HCT116 (cell line): ENCODE data around the gene SWT1. TPM values are rescaled to one million over a fixed set of nuclear protein-coding genes. Genes with fewer than 3 reads are reported as not detected.

Source experiments
- ATAC-seq: fragments of 200-7000 bp; cut with Tn5 transposase; 2 replicates; pipeline ENCODE4 v1.9.1; 2020; ENCODE audit warnings: mild to moderate bottlenecking, moderate library complexity
- BruUV-seq: library from RNA; stranded (reverse); fragments of 400-500 nt; replicated peaks from 2 replicates; lab custom pipeline; 2021; lab: Mats Ljungman, UMichigan
- CTCF ChIA-PET: fragments of 300-600 bp; sonication (Branson Sonifier 250); formaldehyde crosslinking; loops from one replicate; lab custom pipeline; 2021; ENCODE audit warnings: antibody characterized with exemption; lab: Charles Lee
- POLR2A ChIA-PET: fragments of 300-600, 350-600 bp; sonication (Branson Sonifier 250); formaldehyde crosslinking; loops from one replicate; lab custom pipeline; 2021; ENCODE audit warnings: antibody characterized with exemption; lab: Charles Lee
- RAD21 ChIA-PET, 2 experiments: fragments of 300-600 bp; sonication (Branson Sonifier 250); formaldehyde crosslinking; loops; one replicate each; lab custom pipeline; 2023; ENCODE audit warnings: low total read pairs in 2 of 2; ENCODE audit not compliant: uncharacterized antibody in 2 of 2, unreplicated experiment in 2 of 2, low non-redundant PET in 1 of 2; lab: Charles Lee
- DNase-seq: peaks from one replicate; pipeline ENCODE4 v3.0.0-alpha.2; 2010; ENCODE audit warnings: low read depth, low spot score
- H2AFZ ChIP-seq: fragments of 200-600 bp; shearing (Covaris generic), sonication (generic); 2 replicates; pipeline ENCODE4 v1.6.1; 2017; ENCODE audit warnings: low read depth, mixed run types, mixed read lengths, antibody characterized with exemption, low read length; ENCODE audit not compliant: poor library complexity, severe bottlenecking
- H3K27ac ChIP-seq: 2 replicates; pipeline ENCODE4 v1.5.1; 2012; ENCODE audit warnings: low read depth, low read length
- H3K27me3 ChIP-seq: fragments of 200-600 bp; sonication (generic); 2 replicates; pipeline ENCODE4 v1.6.1; 2016; ENCODE audit warnings: mixed run types, low read length, mixed read lengths; ENCODE audit not compliant: insufficient read depth
- H3K36me3 ChIP-seq, 2 experiments: fragments of 200-500 bp in 1 of 2; fragments of 200-600 bp in 1 of 2; sonication (Bioruptor generic) in 1 of 2; sonication (generic) in 1 of 2; 2 replicates each; pipeline versions ENCODE4 v1.5.1 to v1.6.1; 2014 to 2016; ENCODE audit warnings: low read length in 2 of 2, inconsistent platforms in 1 of 2, mixed read lengths in 1 of 2, mixed run types in 1 of 2; ENCODE audit not compliant: insufficient read depth in 2 of 2, control insufficient read depth in 1 of 2
- H3K4me1 ChIP-seq, 2 experiments: fragments of 200-600 bp in 1 of 2; sonication (generic) in 1 of 2; 2 replicates each; pipeline versions ENCODE4 v1.5.1 to v1.6.1; 2012 to 2017; ENCODE audit warnings: low read length in 2 of 2, inconsistent platforms in 1 of 2, mild to moderate bottlenecking in 1 of 2, mixed read lengths in 1 of 2, mixed run types in 1 of 2, moderate library complexity in 1 of 2; ENCODE audit not compliant: insufficient read depth in 2 of 2, control insufficient read depth in 1 of 2
- H3K4me2 ChIP-seq: fragments of 200-600 bp; sonication (generic); 2 replicates; pipeline ENCODE4 v1.6.1; 2017; ENCODE audit warnings: mixed run types, low read length, mixed read lengths
- H3K4me3 ChIP-seq, 2 experiments: fragments of 200-600 bp in 1 of 2; sonication (generic) in 1 of 2; replicated peaks in 1 of 2; 2 replicates each; pipeline ENCODE4 v1.5.1; 2011 to 2016; ENCODE audit warnings: low read length in 2 of 2, control low read depth in 1 of 2, low read depth in 1 of 2, mild to moderate bottlenecking in 1 of 2, mixed read lengths in 1 of 2, mixed run types in 1 of 2
- H3K79me2 ChIP-seq: fragments of 200-600 bp; sonication (generic); 2 replicates; pipeline ENCODE4 v1.6.1; 2017; ENCODE audit warnings: mild to moderate bottlenecking, mixed run types, low read length, moderate library complexity, mixed read lengths; ENCODE audit not compliant: insufficient read depth
- H3K9ac ChIP-seq: fragments of 200-600 bp; sonication (generic); 2 replicates; pipeline ENCODE4 v1.6.1; 2016; ENCODE audit warnings: low read length, mixed read lengths
- H3K9me2 ChIP-seq: fragments of 200-600 bp; sonication (generic), shearing (Covaris generic); 2 replicates; pipeline ENCODE4 v1.6.1; 2017; ENCODE audit warnings: mixed run types, mild to moderate bottlenecking, moderate library complexity; ENCODE audit not compliant: insufficient read depth
- H3K9me3 ChIP-seq, 2 experiments: fragments of 200-500 bp in 1 of 2; fragments of 200-600 bp in 1 of 2; sonication (Bioruptor generic) in 1 of 2; sonication (generic) in 1 of 2; 2 replicates each; pipeline ENCODE4 v1.6.1; 2014 to 2017; ENCODE audit warnings: low read length in 2 of 2, mixed read lengths in 2 of 2, inconsistent platforms in 1 of 2, low read depth in 1 of 2, mild to moderate bottlenecking in 1 of 2, mixed run types in 1 of 2, moderate library complexity in 1 of 2; ENCODE audit not compliant: control insufficient read depth in 1 of 2, insufficient read depth in 1 of 2
- H4K20me1 ChIP-seq: fragments of 200-600 bp; sonication (generic), shearing (Covaris generic); 2 replicates; pipeline ENCODE4 v1.6.1; 2017; ENCODE audit warnings: mixed run types, mild to moderate bottlenecking, moderate library complexity; ENCODE audit not compliant: insufficient read depth
- CBX3 ChIP-seq: IDR thresholded peaks from 2 replicates; pipeline ENCODE4 v1.6.1; 2012; ENCODE audit warnings: low read depth
- CEBPB ChIP-seq: IDR thresholded peaks from 2 replicates; pipeline ENCODE4 v1.6.1; 2012; ENCODE audit warnings: low read depth
- ELF1 ChIP-seq: IDR thresholded peaks from 2 replicates; pipeline ENCODE4 v1.6.1; 2012; ENCODE audit warnings: low read depth, borderline replicate concordance
- EZH2phosphoT487 ChIP-seq: fragments of 200-600 bp; IDR thresholded peaks from 2 replicates; pipeline ENCODE4 v1.6.1; 2018; ENCODE audit warnings: antibody characterized with exemption, borderline replicate concordance
- FOSL1 ChIP-seq: IDR thresholded peaks from 2 replicates; pipeline ENCODE4 v1.6.1; 2012; ENCODE audit warnings: low read depth
- JUND ChIP-seq: IDR thresholded peaks from 2 replicates; pipeline ENCODE4 v1.6.1; 2012
- POLR2AphosphoS5 ChIP-seq: IDR thresholded peaks from 2 replicates; pipeline ENCODE4 v1.6.1; 2011; ENCODE audit warnings: mild to moderate bottlenecking, low read depth, low read length, moderate library complexity
- REST ChIP-seq: IDR thresholded peaks from 2 replicates; pipeline ENCODE4 v1.6.1; 2012; ENCODE audit warnings: low read depth
- SP1 ChIP-seq: IDR thresholded peaks from 2 replicates; pipeline ENCODE4 v1.6.1; 2012; ENCODE audit warnings: low read depth
- YY1 ChIP-seq: IDR thresholded peaks from 2 replicates; pipeline ENCODE4 v1.6.1; 2011; ENCODE audit warnings: low read length, low read depth, moderate library complexity, mild to moderate bottlenecking; ENCODE audit not compliant: insufficient replicate concordance; ENCODE audit errors: extremely low read depth
- ZBTB33 ChIP-seq: IDR thresholded peaks from 2 replicates; pipeline ENCODE4 v1.6.1; 2011; ENCODE audit warnings: mild to moderate bottlenecking, low read length, moderate library complexity; ENCODE audit not compliant: insufficient replicate concordance; ENCODE audit errors: extremely low read depth
- ZFX ChIP-seq: fragments of 450-650 bp; IDR thresholded peaks from 2 replicates; pipeline ENCODE4 v1.6.1; 2017
- ZNF274 ChIP-seq: fragments of 200-500 bp; sonication (Bioruptor generic); IDR thresholded peaks from 2 replicates; pipeline ENCODE4 v1.6.1; 2014; ENCODE audit warnings: mild to moderate bottlenecking, low read depth, low read length, inconsistent platforms
- intact Hi-C: fragments of 100-400 bp; cut with micrococcal nuclease; formaldehyde crosslinking; loops from 2 replicates; pipeline ENCODE4 v1.10.0; 2022
- total RNA-seq: library from RNA; stranded (reverse); gene quantifications from one replicate; pipeline ENCODE4 v1.2.1, GENCODE V29; 2021; ENCODE audit not compliant: unreplicated experiment

Gene SWT1
- total RNA-seq, 1 experiment from 2014 or later: 3.3 TPM

GRCh38 chr1:185244015-185244747, 87.2 kb downstream of the SWT1 start:
- RAD21 ChIA-PET: no interaction called here

DNA sequence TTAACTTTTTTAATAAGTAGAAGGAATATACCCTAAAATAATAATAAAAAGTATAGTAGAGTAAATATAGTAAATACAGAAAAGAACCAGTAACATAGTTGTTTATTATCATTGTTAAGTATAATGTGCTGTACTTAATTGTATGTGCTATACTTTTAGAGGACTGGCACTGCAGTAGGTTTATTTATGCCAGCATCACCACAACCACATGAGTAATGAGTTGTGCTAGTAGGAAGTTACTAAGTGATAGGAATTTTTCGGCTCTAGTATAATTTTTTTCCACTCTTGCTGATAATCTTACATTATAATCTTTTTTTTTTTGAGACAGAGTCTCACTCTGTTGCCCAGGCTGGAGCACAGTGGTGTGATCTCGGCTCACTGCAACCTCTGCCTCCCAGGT, 88.5 kb downstream of the SWT1 start:
- intact Hi-C loops: no loop called here
- Histone ChIP-seq H3K9ac (no peak overlapping the region), H3K4me3 (no peak overlapping the region), H3K79me2 (no peaks in the 10 kb centered on the region), H2AFZ (no peak overlapping the region), H3K4me1 (0 out of 4 replicates have a peak, but pooled peaks cover 0 to 4% of the 10 kb centered on the region in 2 experiments), H3K36me3 (no peaks in the 10 kb centered on the region), H3K9me2 (no peaks in the 10 kb centered on the region), H3K9me3 (no peaks in the 10 kb centered on the region), H4K20me1 (no peaks in the 10 kb centered on the region), H3K27me3 (no peaks in the 10 kb centered on the region), H3K27ac (no peak overlapping the region), H3K4me2 (no peak overlapping the region)
- ChIA-PET CTCF (interaction anchor here (2.3 kb wide), 1 partner anchor 76 kb away, joined by 6 read pairs; no protein-coding TSS in a partner anchor), RAD21 (no interaction called here), POLR2A (no interaction called here)
- BruUV-seq: no TSS peak
- DNase-seq (no peak), ATAC-seq (no peak)
- TF ChIP-seq ELF1 (no peak), CBX3 (no peak), ZFX (no peak), ZNF274 (no peak), SP1 (no peak), FOSL1 (no peak), YY1 (no peak), EZH2phosphoT487 (no peak), JUND (no peak), ZBTB33 (no peak), REST (no peak), POLR2AphosphoS5 (no peak), CEBPB (no peak)

More at GRCh38 chr1:185244015-185244747, 87.2 kb downstream of the SWT1 start:
- H3K79me2 ChIP-seq: no peaks in the 10 kb centered on the region
- H3K27ac ChIP-seq: no peak overlapping the region
- no peak overlapping the region for H3K4me2 ChIP-seq
- no peak for TF ChIP-seq SP1
- DNase-seq (no peak), ATAC-seq (0 out of 2 replicates have a peak, but pooled peaks have one; percentile 53)
- CTCF ChIA-PET: interaction anchor here (2.3 kb wide), 1 partner anchor 74 kb away, joined by 6 read pairs; no protein-coding TSS in a partner anchor
- H3K4me3 ChIP-seq: no peak overlapping the region
- intact Hi-C loops: loop anchor here (5.0 kb wide), 1 partner anchor 428 kb away; no protein-coding TSS in a partner anchor
- H3K9ac ChIP-seq: no peak overlapping the region
- 0 out of 4 replicates have a peak, but pooled peaks cover 0 to 4% of the 10 kb centered on the region in 2 experiments for H3K4me1 ChIP-seq
- H4K20me1 ChIP-seq: no peaks in the 10 kb centered on the region
- POLR2A ChIA-PET: no interaction called here
- no peaks in the 10 kb centered on the region for H3K36me3 ChIP-seq
- no TSS peak for BruUV-seq
- H2AFZ ChIP-seq: no peak overlapping the region
- no peaks in the 10 kb centered on the region for H3K27me3 ChIP-seq
- H3K9me3 ChIP-seq: no peaks in the 10 kb centered on the region
- no peaks in the 10 kb centered on the region for H3K9me2 ChIP-seq
